Measurements from ENCODE around the gene PPFIBP2.

DNA sequence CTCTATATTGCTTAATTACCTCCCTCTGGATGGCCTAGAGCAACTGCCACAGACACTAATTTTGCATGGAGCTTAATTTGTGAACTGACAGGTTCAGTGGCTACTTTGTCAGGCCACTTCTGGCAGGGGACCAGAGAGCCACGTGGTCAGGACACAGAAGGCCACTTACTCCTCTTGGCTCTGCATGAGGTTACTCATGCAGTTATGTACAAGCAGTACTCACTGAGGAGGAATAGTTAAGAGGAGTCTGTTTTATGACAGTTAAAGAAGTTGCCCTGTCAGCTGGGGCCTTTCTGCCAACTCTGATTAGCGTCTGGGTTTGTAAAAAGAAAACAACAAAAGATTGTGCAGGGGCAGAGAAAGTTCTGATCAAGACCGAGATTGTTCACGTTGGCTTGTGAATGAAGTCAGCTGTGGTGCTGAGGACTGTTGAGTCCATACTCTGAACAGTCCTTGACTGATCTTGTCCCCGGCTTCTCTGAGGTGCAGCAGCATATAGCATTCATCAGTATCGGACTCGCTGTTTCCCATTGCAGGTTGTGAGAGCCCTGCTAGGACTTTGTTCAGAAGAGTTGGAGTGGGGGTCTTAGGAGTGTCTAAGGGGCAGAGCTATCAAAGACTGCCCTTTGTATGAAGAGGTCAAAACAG is 41.4 kb downstream of the PPFIBP2 start:
- TF ChIP-seq POLR2A (IDR thresholded peaks at IDR 0.05) = no peak
- TF ChIP-seq, protein P1, sequence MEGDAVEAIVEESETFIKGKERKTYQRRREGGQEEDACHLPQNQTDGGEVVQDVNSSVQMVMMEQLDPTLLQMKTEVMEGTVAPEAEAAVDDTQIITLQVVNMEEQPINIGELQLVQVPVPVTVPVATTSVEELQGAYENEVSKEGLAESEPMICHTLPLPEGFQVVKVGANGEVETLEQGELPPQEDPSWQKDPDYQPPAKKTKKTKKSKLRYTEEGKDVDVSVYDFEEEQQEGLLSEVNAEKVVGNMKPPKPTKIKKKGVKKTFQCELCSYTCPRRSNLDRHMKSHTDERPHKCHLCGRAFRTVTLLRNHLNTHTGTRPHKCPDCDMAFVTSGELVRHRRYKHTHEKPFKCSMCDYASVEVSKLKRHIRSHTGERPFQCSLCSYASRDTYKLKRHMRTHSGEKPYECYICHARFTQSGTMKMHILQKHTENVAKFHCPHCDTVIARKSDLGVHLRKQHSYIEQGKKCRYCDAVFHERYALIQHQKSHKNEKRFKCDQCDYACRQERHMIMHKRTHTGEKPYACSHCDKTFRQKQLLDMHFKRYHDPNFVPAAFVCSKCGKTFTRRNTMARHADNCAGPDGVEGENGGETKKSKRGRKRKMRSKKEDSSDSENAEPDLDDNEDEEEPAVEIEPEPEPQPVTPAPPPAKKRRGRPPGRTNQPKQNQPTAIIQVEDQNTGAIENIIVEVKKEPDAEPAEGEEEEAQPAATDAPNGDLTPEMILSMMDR (IDR thresholded peaks at IDR 0.05 in 8 of 11, conservative IDR thresholded peaks at IDR 0.05 in 3 of 11) = no peak
- TF ChIP-seq POLR2AphosphoS5 (IDR thresholded peaks at IDR 0.05) = no peak
